Fibroblast of lung (primary cell): ENCODE data around the gene DOK3.

Experiments
- EZH2 ChIP-seq: IDR thresholded peaks from 2 replicates; pipeline ENCODE4 v1.5.1; 2012; ENCODE audit warnings: low read length, control low read depth, mild to moderate bottlenecking; ENCODE audit errors: missing control alignments
- TF ChIP-seq, protein P1 (sequence below), 2 donors: IDR thresholded peaks in 1 of 2; conservative IDR thresholded peaks in 1 of 2; 1 replicate in 1 of 2; 2 replicates in 1 of 2; pipeline ENCODE4 v1.5.1; 2011 to 2012; ENCODE audit warnings: low read length in 2 of 2, control low read depth in 1 of 2, inconsistent platforms in 1 of 2, low read depth in 1 of 2, mild to moderate bottlenecking in 1 of 2

DNA sequence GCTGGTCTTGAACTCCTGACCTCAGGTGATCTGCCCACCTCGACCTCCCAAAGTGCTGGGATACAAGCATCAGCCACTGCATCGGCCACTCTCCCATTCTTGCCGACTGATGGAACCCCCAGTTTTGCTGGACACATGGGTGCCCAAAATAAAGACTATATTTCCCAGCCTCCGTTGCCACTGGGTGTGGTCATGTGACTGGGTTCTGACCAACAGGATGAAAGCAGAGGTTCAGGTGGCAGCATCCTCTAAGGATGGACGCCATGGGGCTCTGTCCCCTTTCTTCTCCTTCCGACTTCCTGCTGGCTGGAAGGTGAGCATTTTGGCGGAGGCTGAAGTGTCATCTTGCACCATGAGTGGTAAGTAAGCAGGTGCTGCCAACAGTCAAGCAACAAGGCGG, 22.5 kb downstream of the DOK3 start:
- TF ChIP-seq, protein P1, sequence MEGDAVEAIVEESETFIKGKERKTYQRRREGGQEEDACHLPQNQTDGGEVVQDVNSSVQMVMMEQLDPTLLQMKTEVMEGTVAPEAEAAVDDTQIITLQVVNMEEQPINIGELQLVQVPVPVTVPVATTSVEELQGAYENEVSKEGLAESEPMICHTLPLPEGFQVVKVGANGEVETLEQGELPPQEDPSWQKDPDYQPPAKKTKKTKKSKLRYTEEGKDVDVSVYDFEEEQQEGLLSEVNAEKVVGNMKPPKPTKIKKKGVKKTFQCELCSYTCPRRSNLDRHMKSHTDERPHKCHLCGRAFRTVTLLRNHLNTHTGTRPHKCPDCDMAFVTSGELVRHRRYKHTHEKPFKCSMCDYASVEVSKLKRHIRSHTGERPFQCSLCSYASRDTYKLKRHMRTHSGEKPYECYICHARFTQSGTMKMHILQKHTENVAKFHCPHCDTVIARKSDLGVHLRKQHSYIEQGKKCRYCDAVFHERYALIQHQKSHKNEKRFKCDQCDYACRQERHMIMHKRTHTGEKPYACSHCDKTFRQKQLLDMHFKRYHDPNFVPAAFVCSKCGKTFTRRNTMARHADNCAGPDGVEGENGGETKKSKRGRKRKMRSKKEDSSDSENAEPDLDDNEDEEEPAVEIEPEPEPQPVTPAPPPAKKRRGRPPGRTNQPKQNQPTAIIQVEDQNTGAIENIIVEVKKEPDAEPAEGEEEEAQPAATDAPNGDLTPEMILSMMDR (conservative IDR thresholded peaks at IDR 0.05 in 1 of 2, IDR thresholded peaks at IDR 0.05 in 1 of 2; ENCODE audit: low read depth in 1 of 2, low read length in 2 of 2): no peak
- no peak for TF ChIP-seq EZH2
